ENCODE data around the gene KRT6A.

GRCh38 chr12:52464897-52465296, 28.2 kb downstream of the KRT6A start:
- TF ChIP-seq, protein P1, sequence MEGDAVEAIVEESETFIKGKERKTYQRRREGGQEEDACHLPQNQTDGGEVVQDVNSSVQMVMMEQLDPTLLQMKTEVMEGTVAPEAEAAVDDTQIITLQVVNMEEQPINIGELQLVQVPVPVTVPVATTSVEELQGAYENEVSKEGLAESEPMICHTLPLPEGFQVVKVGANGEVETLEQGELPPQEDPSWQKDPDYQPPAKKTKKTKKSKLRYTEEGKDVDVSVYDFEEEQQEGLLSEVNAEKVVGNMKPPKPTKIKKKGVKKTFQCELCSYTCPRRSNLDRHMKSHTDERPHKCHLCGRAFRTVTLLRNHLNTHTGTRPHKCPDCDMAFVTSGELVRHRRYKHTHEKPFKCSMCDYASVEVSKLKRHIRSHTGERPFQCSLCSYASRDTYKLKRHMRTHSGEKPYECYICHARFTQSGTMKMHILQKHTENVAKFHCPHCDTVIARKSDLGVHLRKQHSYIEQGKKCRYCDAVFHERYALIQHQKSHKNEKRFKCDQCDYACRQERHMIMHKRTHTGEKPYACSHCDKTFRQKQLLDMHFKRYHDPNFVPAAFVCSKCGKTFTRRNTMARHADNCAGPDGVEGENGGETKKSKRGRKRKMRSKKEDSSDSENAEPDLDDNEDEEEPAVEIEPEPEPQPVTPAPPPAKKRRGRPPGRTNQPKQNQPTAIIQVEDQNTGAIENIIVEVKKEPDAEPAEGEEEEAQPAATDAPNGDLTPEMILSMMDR (IDR thresholded peaks at IDR 0.05; ENCODE audit: borderline replicate concordance, extremely low read depth, low read length, poor library complexity, severe bottlenecking) = no peak
- no peak for TF ChIP-seq EZH2 (IDR thresholded peaks at IDR 0.05; ENCODE audit: borderline replicate concordance, low read depth, low read length, severe bottlenecking)

Measured in DND-41 (cell line).